ENCODE data around the gene COMT. TPM values are rescaled to one million over a fixed set of nuclear protein-coding genes. Genes with fewer than 3 reads are reported as not detected.

Gene COMT
- total and polyA plus RNA-seq, 9 of the 15 experiments (the other 6 are each of a cell fraction or from before 2014, with no cell fraction given): 12.5 to 351 (median 155) TPM

GRCh38 chr22:19974935-19975706 lies 33.5 kb downstream of the COMT start (continued):
- TF ChIP-seq ZNF766 (CRISPR knock-in tag; conservative IDR thresholded peaks at IDR 0.05) (no peak), ESRRA (IDR thresholded peaks at IDR 0.05; ENCODE audit: borderline replicate concordance, low read depth) (peak; percentile 29; the same call in 1 of the 2 replicates), RBM34 (IDR thresholded peaks at IDR 0.05; ENCODE audit: borderline replicate concordance, insufficient read depth, low read length) (no peak), GTF2E2 (tag; IDR thresholded peaks at IDR 0.05) (no peak), RFX1 (IDR thresholded peaks at IDR 0.05) (no peak), EWSR1 (IDR thresholded peaks at IDR 0.05; ENCODE audit: borderline replicate concordance, low read depth, partially characterized antibody) (no peak), SP2 (IDR thresholded peaks at IDR 0.05; ENCODE audit: extremely low read depth, low read depth, low read length, poor library complexity, severe bottlenecking) (no peak), DNMT1 (IDR thresholded peaks at IDR 0.05) (peak; percentile 15; the same call in 1 of the 2 replicates), EP300 (IDR thresholded peaks at IDR 0.05; ENCODE audit: low read length) (peak; percentile 42; the same call in 1 of the 2 replicates), ZNF696 (CRISPR knock-in tag; conservative IDR thresholded peaks at IDR 0.05) (no peak), ZNF146 (CRISPR knock-in tag; IDR thresholded peaks at IDR 0.05; ENCODE audit: unreplicated experiment) (no peak), ZNF780A (CRISPR knock-in tag; IDR thresholded peaks at IDR 0.05) (no peak), SNIP1 (IDR thresholded peaks at IDR 0.05; ENCODE audit: low read depth) (no peak), MAFG (tag; conservative IDR thresholded peaks at IDR 0.05) (no peak; the same call in 1 of the 2 replicates), POLR2A (conservative IDR thresholded peaks at IDR 0.05) (no peak; the same call in 1 of the 2 replicates), C11orf30 (IDR thresholded peaks at IDR 0.05; ENCODE audit: low read depth) (no peak), GATAD2B (IDR thresholded peaks at IDR 0.05; ENCODE audit: borderline replicate concordance) (no peak), HDAC1 (IDR thresholded peaks at IDR 0.05) (peak in 1 of 2 experiments; percentile 63; a peak in 2 of 4 replicates), SMARCB1 (IDR thresholded peaks at IDR 0.05; ENCODE audit: insufficient read length, low read depth) (no peak), GABPA (tag; conservative IDR thresholded peaks at IDR 0.05; ENCODE audit: low read depth) (no peak), ZNF583 (CRISPR knock-in tag; IDR thresholded peaks at IDR 0.05) (no peak), SRF (CRISPR knock-in tag; IDR thresholded peaks at IDR 0.05) (peak in 1 of 2 experiments; percentile 83; a peak in 2 of 4 replicates), PHF21A (IDR thresholded peaks at IDR 0.05; ENCODE audit: borderline replicate concordance, low read depth) (no peak), ARHGAP35 (IDR thresholded peaks at IDR 0.05; ENCODE audit: partially characterized antibody) (no peak), NR0B1 (IDR thresholded peaks at IDR 0.05; ENCODE audit: partially characterized antibody) (no peak)
- TF ChIP-seq, protein P1, sequence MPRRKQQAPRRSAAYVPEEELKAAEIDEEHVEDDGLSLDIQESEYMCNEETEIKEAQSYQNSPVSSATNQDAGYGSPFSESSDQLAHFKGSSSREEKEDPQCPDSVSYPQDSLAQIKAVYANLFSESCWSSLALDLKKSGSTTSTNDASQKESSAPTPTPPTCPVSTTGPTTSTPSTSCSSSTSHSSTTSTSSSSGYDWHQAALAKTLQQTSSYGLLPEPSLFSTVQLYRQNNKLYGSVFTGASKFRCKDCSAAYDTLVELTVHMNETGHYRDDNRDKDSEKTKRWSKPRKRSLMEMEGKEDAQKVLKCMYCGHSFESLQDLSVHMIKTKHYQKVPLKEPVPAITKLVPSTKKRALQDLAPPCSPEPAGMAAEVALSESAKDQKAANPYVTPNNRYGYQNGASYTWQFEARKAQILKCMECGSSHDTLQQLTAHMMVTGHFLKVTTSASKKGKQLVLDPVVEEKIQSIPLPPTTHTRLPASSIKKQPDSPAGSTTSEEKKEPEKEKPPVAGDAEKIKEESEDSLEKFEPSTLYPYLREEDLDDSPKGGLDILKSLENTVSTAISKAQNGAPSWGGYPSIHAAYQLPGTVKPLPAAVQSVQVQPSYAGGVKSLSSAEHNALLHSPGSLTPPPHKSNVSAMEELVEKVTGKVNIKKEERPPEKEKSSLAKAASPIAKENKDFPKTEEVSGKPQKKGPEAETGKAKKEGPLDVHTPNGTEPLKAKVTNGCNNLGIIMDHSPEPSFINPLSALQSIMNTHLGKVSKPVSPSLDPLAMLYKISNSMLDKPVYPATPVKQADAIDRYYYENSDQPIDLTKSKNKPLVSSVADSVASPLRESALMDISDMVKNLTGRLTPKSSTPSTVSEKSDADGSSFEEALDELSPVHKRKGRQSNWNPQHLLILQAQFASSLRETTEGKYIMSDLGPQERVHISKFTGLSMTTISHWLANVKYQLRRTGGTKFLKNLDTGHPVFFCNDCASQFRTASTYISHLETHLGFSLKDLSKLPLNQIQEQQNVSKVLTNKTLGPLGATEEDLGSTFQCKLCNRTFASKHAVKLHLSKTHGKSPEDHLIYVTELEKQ (CRISPR knock-in tag; IDR thresholded peaks at IDR 0.05): no peak
